ENCODE measurements around the gene EGR1.

EGR1 gene

GRCh38 chr5:138453590-138453989 is 11.7 kb upstream of the EGR1 start:
- DNase-seq (ENCODE audit: low read depth in 3 of 3), result no peak

- no peak for DNase-seq (ENCODE audit: low read depth in 3 of 3)
These were observed 11.2 kb upstream of the EGR1 start for GRCh38 chr5:138454121-138454520.

GRCh38 chr5:138455232-138455930 is 9.9 kb upstream of the EGR1 start:
- no peak for DNase-seq (ENCODE audit: low read depth in 3 of 3)

- DNase-seq (ENCODE audit: low read depth in 3 of 3), result no peak
These were observed 7.6 kb upstream of the EGR1 start for GRCh38 chr5:138457531-138458275.

- DNase-seq (ENCODE audit: low read depth in 3 of 3), result no peak
These were observed 6.9 kb upstream of the EGR1 start for GRCh38 chr5:138458384-138458783.

GRCh38 chr5:138458856-138459255 is 6.4 kb upstream of the EGR1 start:
- DNase-seq (ENCODE audit: low read depth in 3 of 3), result no peak

GRCh38 chr5:138459311-138459933 is 5.9 kb upstream of the EGR1 start:
- peak; percentile 66 to 84 (median 82) for DNase-seq (ENCODE audit: low read depth in 3 of 3)

- no peak for DNase-seq (ENCODE audit: low read depth in 3 of 3)
These were observed 5.1 kb upstream of the EGR1 start for GRCh38 chr5:138460032-138460693.

- no peak for DNase-seq (ENCODE audit: low read depth in 3 of 3)
These were observed 3.7 kb upstream of the EGR1 start for GRCh38 chr5:138461343-138462125.

- DNase-seq (ENCODE audit: low read depth in 3 of 3), result no peak
These were observed 1.8 kb upstream of the EGR1 start for GRCh38 chr5:138463419-138464007.

- DNase-seq (ENCODE audit: low read depth in 3 of 3), result peak; percentile 83 to 90 (median 85)
These were observed 1.3 kb upstream of the EGR1 start for GRCh38 chr5:138464008-138464387.

GRCh38 chr5:138464388-138465260 is 655 bp upstream of the EGR1 start:
- peak; percentile 91 to 94 (median 94) for DNase-seq (ENCODE audit: low read depth in 3 of 3)

GRCh38 chr5:138466125-138466899 is 1.0 kb downstream of the EGR1 start:
- no peak for DNase-seq (ENCODE audit: low read depth in 3 of 3)

GRCh38 chr5:138466900-138467710 is 1.8 kb downstream of the EGR1 start:
- peak in 1 of 3 experiments; percentile 18 for DNase-seq (ENCODE audit: low read depth in 3 of 3)

GRCh38 chr5:138467711-138468132 is 2.4 kb downstream of the EGR1 start:
- DNase-seq (ENCODE audit: low read depth in 3 of 3), result no peak

- DNase-seq (ENCODE audit: low read depth in 3 of 3), result no peak
These were observed 3.1 kb downstream of the EGR1 start for GRCh38 chr5:138468133-138468965.

- no peak for DNase-seq (ENCODE audit: low read depth in 3 of 3)
These were observed 3.8 kb downstream of the EGR1 start for GRCh38 chr5:138468966-138469539.
